Measurements from ENCODE around the gene LUZP4. TPM values are rescaled to one million over a fixed set of nuclear protein-coding genes. Genes with fewer than 3 reads are reported as not detected.

LUZP4 gene
- total RNA-seq, 4 donors from 2014 or later: not detected

DNA sequence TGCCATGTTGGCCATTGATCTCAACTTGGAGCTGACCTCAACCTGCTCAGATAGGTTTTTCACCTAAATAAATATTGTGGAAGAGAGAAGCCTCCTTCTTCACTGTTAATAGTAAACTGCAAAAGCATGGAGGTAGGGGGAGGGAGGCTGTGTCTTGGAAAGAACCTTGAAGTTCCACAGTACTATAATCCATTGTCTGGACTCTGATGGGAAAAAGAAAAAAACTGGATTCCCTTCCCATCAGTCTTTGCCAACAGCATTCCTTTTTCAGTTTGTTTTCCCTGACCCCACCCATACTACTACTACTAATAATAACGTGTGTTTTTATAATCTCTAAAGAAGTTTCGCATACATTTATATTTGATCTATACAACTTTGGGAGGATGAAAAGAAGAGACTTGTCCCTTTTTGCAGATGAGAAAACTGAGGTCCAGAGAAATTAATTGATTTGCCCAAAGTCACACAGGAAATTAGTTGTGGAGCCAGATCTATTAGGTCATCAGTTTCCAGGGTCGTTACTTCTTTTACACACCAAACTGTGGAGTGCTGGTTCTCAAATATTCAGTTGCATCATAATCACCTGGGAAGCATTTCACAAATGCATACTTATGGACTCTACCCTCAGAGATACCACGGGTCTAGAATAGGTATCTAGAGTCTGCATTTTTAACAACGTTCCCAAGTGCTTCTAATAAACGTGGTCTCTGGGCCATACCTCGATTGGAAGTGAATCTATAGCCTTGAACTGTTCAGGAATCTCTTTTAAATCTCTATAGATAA lies 59.1 kb downstream of the LUZP4 start:
- TF ChIP-seq, protein P1, sequence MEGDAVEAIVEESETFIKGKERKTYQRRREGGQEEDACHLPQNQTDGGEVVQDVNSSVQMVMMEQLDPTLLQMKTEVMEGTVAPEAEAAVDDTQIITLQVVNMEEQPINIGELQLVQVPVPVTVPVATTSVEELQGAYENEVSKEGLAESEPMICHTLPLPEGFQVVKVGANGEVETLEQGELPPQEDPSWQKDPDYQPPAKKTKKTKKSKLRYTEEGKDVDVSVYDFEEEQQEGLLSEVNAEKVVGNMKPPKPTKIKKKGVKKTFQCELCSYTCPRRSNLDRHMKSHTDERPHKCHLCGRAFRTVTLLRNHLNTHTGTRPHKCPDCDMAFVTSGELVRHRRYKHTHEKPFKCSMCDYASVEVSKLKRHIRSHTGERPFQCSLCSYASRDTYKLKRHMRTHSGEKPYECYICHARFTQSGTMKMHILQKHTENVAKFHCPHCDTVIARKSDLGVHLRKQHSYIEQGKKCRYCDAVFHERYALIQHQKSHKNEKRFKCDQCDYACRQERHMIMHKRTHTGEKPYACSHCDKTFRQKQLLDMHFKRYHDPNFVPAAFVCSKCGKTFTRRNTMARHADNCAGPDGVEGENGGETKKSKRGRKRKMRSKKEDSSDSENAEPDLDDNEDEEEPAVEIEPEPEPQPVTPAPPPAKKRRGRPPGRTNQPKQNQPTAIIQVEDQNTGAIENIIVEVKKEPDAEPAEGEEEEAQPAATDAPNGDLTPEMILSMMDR (IDR thresholded peaks at IDR 0.05 in 4 of 5, conservative IDR thresholded peaks at IDR 0.05 in 1 of 5): no peak
- no peak for TF ChIP-seq POLR2A (IDR thresholded peaks at IDR 0.05)
- ATAC-seq (no peak), DNase-seq (no peak)
- H3K27me3 ChIP-seq: peaks cover 0 to 3% (median 3%) of the 10 kb centered on the region in 3 donors
- H3K4me1 ChIP-seq: peaks cover 4 to 6% of the 10 kb centered on the region in 2 donors
- H3K36me3 ChIP-seq: no peaks in the 10 kb centered on the region
- no peak overlapping the region for H3K4me3 ChIP-seq
- no peak overlapping the region for H3K27ac ChIP-seq
- intact Hi-C loops (cut with DNase I; ENCODE audit: low total_unique reads) (loop anchor here (5.0 kb wide), 1 partner anchor 214 kb away; the partner anchor contains the start of gene PLS3), in situ Hi-C loops (cut with MboI; ENCODE audit: low sequenced_read_pairs in 4 of 4) (loop anchor here in 1 of 4 donors (25.0 kb wide), 1 partner anchor 111 kb away; the partner anchor contains the start of gene LRCH2)
- H3K9me3 ChIP-seq: no peaks in the 10 kb centered on the region

GRCh38 chrX:115350711-115351381 lies 61.3 kb downstream of the LUZP4 start:
- Histone ChIP-seq H3K36me3 (no peaks in the 10 kb centered on the region), H3K27me3 (peaks cover 0 to 3% (median 3%) of the 10 kb centered on the region in 3 donors), H3K9me3 (no peaks in the 10 kb centered on the region), H3K4me1 (no peaks in the 10 kb centered on the region), H3K27ac (no peak overlapping the region), H3K4me3 (no peak overlapping the region)
- DNase-seq: no peak
- intact Hi-C loops (cut with DNase I; ENCODE audit: low total_unique reads) (no loop called here), in situ Hi-C loops (cut with MboI; ENCODE audit: low sequenced_read_pairs in 4 of 4) (no loop called here)
- ATAC-seq: no peak
- no peak for TF ChIP-seq POLR2A (IDR thresholded peaks at IDR 0.05)
- TF ChIP-seq, protein P1 (IDR thresholded peaks at IDR 0.05 in 4 of 5, conservative IDR thresholded peaks at IDR 0.05 in 1 of 5): no peak

GRCh38 chrX:115356369-115356768 lies 66.9 kb downstream of the LUZP4 start:
- H3K27ac ChIP-seq: no peak overlapping the region

More at GRCh38 chrX:115356369-115356768, 66.9 kb downstream of the LUZP4 start:
- in situ Hi-C loops (cut with MboI; ENCODE audit: low sequenced_read_pairs in 4 of 4): no loop called here
- H3K27me3 ChIP-seq: peaks cover 0 to 3% (median 0%) of the 10 kb centered on the region in 3 donors
- no peak overlapping the region for H3K4me3 ChIP-seq
- no peaks in the 10 kb centered on the region for H3K36me3 ChIP-seq
- ATAC-seq (no peak), DNase-seq (no peak)
- no peaks in the 10 kb centered on the region for H3K4me1 ChIP-seq
- TF ChIP-seq, protein P1 (IDR thresholded peaks at IDR 0.05 in 4 of 5, conservative IDR thresholded peaks at IDR 0.05 in 1 of 5): no peak
- TF ChIP-seq POLR2A (IDR thresholded peaks at IDR 0.05): no peak
- no peaks in the 10 kb centered on the region for H3K9me3 ChIP-seq
- intact Hi-C loops (cut with DNase I; ENCODE audit: low total_unique reads): no loop called here

Other genes with a start within 250 kb of the LUZP4 start
- not detected for gene RBMXL3, start 100.3 kb upstream of the LUZP4 start, total RNA-seq
- under 1 TPM; 0.44 to 0.71 (median 0.47) TPM for gene LRCH2, start 55.6 kb upstream of the LUZP4 start, total RNA-seq